ENCODE results near the gene SLAMF8.

SLAMF8 gene

GRCh38 chr1:159866905-159867663, 40.4 kb downstream of the SLAMF8 start:
- no peak for TF ChIP-seq CTCF (IDR thresholded peaks at IDR 0.05)

- TF ChIP-seq CTCF (IDR thresholded peaks at IDR 0.05), result no peak
Measured at GRCh38 chr1:159867664-159868026, 41.0 kb downstream of the SLAMF8 start.

- no peak for TF ChIP-seq CTCF (IDR thresholded peaks at IDR 0.05)
Measured at GRCh38 chr1:159868766-159869165, 42.1 kb downstream of the SLAMF8 start.

GRCh38 chr1:159869173-159869572, 42.5 kb downstream of the SLAMF8 start:
- TF ChIP-seq CTCF (IDR thresholded peaks at IDR 0.05), result no peak

GRCh38 chr1:159869607-159870006, 42.9 kb downstream of the SLAMF8 start:
- no peak for TF ChIP-seq CTCF (IDR thresholded peaks at IDR 0.05)

GRCh38 chr1:159870704-159871103, 44.0 kb downstream of the SLAMF8 start:
- no peak for TF ChIP-seq CTCF (IDR thresholded peaks at IDR 0.05)

GRCh38 chr1:159872891-159873290, 46.2 kb downstream of the SLAMF8 start:
- no peak for TF ChIP-seq CTCF (IDR thresholded peaks at IDR 0.05)
